Renal cortex interstitium (tissue), 11 donors: ENCODE results near the gene GPANK1. TPM values are rescaled to one million over a fixed set of nuclear protein-coding genes. Genes with fewer than 3 reads are reported as not detected.

Experiments
- DNase-seq, 11 donors: peaks; one replicate each; pipeline ENCODE4 v3.0.0-alpha.2; 2013; ENCODE audit warnings: low read depth in 9 of 11, low spot score in 4 of 11; ENCODE audit errors: extremely low read depth in 1 of 11
- polyA plus RNA-seq, 3 donors: library from polyadenylated mRNA; unstranded; fragments of 120-200 nt; gene quantifications; one replicate each; pipeline ENCODE4 v1.2.1, GENCODE V29; 2013; ENCODE audit not compliant: insufficient read length in 3 of 3

Gene GPANK1
- polyA plus RNA-seq, 3 donors = 28.1 to 33.1 (median 29.9) TPM

GRCh38 chr6:31697555-31697954 lies 32.8 kb upstream of the GPANK1 start:
- no peak for DNase-seq

- DNase-seq = no peak
These were observed 28.7 kb upstream of the GPANK1 start for GRCh38 chr6:31693535-31693934.

DNA sequence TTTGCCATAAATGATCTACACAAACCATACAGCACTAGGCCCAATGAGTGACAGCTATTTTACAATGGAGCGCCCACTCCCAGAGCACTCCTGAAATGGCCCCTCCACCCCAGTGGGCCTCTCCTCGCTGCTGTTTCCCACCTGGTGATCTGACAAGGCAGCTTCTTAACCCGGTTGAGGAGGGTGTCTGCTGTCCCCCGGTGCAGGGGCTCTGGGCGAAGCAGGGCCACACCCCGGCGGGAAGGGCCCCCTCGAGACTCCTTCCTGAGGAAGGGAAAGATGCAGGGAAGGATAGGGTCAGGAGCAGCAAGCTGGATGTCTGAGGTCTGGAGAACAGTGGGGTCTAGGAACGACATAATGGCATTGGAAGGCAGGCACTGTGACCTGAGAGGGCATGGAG lies 28.1 kb upstream of the GPANK1 start:
- no peak for DNase-seq

DNA sequence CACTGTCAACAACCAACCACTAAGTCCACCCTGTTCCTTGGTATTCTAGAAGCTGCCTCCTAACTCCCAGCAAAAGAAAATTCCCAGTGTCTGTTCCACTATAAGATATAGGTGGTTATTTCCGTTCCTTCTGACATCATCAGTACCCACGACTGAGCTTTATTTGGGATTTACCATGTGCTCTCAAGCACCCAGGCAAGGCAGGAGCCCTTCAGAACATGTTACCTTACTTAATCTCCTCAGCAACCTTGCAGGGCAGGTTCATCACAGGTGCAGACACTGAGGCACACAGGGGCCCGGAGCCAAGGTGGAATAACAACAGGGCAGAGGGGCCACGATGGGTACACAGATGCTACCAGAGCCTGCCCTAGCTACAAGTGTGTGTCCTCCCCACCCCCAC lies 27.6 kb upstream of the GPANK1 start:
- no peak for DNase-seq

DNA sequence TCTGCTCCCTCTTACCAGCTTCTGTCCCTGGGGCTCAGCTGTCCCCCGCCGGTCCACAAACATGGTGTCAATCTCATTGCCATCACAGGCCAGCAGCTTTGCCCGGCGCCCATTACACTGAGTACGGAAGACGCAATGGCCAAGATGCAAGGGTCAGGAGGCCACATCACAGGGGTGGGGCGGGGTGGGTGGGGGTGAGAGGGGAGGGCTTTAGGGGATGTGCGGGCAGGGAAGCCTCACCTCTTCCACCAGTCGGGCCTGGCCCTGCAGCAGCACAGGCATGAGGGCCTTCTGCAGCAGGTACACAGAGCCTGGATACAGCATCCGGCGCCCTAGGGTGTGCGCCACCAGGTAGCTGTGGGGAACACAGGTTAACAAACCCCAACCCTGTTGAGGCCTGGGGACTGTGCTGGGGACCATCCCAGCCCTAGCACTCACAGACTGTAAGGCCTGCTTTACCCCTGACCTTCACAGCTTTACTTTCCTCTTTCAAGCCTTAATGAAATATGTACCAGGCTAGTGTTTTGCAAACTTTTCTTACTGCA lies 26.8 kb upstream of the GPANK1 start:
- DNase-seq = no peak

DNA sequence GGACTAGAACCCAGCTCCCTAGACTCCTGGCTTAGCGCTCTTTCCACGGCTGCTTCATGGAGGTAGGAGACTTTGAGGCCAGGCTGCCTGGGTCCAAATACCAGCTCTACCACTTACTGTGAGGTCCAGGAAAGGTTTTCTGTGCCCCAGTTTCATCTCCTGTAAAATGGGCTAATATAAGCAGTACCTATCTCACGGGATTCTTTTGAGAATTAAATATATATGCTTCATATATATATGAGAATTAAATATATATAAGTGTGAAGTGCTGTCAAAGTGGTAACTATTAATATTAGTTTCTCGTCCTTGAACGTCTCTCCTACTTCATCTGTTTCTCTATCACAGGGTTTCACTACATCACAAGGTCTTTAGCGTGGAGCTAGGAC lies 26.3 kb upstream of the GPANK1 start:
- no peak for DNase-seq

DNA sequence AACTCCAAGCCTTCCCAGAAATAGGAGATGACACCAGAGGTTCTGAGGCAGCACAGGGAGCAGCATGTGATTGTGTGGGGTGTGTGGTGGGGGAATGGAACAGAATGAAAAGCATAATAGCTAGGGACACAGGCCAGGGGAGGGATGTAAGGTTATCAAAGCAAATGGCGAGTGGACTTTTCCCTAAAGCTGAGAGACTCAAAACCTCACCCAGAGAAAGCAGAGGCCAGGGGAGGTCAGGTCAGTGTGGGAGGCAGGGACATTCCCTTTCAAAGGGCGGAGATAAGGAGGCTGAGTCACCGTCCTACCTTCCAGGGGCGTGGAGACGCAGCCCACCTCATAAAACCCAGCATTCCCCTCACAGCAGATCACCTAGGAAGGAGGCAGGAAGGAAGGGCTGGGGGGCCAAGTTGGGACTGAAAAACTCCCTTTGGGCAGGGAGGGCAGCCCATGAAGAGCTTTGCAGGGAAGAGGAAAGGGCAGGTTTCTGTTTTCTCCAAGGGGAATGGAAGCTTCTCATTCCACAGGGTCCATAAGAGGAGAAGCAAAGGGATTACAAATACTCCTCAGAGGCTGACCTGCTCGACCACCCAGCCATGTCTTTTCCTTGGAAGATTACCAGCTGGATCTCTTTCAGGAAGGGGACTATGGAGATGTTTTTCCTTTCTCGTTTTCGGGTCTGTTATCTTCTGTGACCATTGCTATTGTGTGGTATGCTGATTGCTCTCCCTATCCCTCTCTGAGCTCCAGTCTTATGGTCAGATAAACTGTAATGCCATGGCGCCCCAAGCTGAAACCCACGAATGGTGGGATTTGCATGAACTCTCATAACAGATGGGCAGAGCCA lies 25.7 kb upstream of the GPANK1 start:
- no peak for DNase-seq

GRCh38 chr6:31689249-31690110 lies 24.7 kb upstream of the GPANK1 start:
- no peak for DNase-seq

- no peak for DNase-seq
These were observed 23.3 kb upstream of the GPANK1 start for GRCh38 chr6:31687860-31688693.

GRCh38 chr6:31687321-31687720 lies 22.5 kb upstream of the GPANK1 start:
- no peak for DNase-seq

DNA sequence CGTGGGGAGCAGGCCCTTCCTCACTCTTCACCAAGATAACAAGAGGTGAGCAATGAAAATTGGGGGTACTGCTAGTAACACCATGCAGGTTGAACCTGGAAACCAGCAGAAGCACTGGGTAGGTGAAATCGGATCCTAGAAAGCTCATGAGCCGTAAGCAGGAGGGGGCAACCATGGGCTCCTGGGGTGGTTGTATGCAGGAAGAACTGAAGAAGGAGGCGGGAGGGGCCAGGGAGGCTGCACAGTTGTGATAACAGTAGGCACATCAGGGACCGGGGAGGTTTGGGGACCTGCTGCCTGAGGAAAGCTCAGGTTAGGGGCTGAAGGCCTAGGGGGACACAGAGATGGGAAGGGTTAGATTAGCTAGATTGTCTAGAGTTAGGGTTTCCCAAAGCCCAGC lies 21.7 kb upstream of the GPANK1 start:
- DNase-seq = no peak

DNA sequence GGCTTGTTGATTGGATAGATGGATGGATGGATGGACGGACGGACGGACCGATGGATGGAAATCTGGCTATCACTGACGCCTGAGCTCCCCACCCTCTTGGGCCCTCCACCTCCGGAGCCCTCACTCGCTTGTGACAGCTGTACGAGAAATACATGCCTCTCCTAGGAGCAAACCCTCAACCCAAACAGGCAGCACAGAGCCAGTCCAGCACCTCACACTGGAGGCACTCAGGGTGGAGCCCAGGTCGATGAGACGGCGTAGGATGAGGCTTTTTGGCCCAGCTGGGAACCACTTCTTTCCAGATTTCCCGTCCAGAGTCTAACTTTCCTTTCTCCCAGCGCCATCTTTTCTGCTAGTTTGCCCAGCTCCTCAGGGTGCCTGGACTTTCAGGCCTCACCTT lies 18.8 kb upstream of the GPANK1 start:
- DNase-seq = no peak

DNA sequence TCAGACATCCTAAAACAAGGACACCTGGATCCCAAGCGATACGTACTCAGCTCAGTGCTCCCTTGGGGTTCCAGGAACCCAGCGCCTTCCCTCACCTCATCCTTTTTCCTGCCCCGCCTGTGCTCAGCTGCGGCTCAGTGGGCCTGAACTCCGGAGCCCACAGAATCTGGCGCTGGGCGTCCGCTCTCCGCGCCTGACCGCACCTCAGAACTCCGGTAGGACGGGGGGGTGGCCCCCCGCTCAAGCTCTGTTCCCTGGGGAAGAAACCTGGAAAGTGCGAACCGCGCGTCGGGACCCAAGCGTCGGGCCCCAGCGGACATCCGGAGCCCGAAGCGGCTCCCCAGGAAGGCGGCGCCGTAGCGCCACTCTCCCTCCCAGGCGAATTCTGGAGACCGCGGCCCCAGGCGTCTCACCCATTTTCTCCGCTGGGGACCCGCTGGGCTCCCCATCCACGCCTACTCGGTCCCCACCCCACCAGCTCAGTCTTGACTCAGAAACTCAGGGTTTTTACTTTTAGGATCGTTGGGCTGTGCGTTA lies 16.4 kb upstream of the GPANK1 start:
- peak in 2 of 11 donors; percentile 49 for DNase-seq

DNA sequence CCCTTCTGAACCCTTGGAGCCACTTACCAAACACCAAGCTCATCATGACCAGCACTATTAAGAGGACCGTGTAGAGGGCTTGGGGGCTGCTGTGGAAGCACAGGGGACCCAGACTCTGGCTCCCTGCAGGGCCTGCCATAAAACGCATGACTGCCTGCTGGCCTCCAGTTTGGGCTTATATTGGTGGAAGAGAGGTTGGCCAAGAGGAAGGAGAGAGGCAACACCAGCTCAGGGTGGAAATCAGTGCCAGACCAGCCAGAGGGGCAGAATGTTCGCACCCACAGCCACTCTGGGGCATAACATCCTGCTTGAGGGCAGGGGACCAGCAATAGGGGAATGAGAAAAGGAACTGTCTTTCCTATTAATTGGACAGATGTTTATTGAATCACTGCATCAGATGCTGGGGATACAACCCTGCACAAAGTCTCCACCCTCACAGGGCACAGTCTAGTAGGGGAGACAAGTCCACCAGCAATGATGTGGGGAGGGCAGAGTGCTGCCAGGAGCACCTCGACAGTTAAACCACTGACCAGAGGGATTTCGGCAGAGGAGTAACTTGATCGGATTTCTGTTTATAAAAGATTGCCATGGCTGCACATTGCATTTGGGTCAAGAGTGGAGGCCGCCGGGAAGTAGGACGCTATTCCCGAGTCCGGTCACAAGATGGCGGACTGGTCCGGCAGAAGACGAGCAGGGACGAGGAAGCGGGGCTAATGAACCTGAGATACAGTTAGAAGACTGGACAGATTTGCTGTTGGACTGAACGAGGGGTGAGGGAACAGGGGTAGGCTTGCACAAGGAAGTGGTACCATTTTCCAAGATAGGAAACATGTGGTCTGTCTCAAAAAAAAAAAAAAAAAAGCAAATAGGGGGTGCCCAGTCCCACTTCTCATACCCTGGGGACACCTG lies 15.7 kb upstream of the GPANK1 start, which contains the start of gene LY6G5C:
TSS of gene LY6G5C (minus strand) at position 842 of the 909 bp plus-strand sequence. CDS start at position 148, 694 bp downstream.
- peak in 9 of 11 donors; percentile 69 to 88 (median 79) for DNase-seq

- no peak for DNase-seq
These were observed 13.2 kb upstream of the GPANK1 start for GRCh38 chr6:31677955-31678354.

- DNase-seq = no peak
These were observed 12.1 kb upstream of the GPANK1 start for GRCh38 chr6:31676904-31677303.

DNA sequence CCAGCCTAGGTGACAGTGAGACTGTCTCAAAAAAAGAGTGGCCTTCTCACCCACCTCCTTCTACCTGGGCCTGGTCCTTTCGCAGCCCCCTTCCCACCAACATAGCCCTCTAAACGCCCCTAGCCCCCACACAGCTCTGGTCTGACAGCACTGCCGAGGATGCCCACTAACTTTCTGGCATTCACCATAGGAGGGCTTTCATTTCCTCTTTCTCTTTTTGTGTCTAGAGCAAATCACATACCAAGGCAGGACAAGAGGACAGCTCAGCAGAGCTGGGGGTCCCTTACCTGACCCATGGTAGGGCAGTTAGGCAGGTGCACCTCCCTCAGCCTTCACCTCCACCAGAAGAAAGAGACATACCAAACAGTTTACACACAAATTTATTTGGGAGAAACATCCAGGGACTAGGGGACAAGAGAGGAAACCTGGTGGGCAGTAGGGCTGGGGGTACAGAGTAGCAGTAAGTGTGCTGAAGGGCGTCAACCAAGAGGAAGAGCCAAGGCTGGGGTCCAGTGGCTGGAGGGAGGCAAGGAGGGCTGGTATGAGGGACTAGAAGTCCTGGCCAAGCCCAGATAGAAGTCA lies 11.6 kb upstream of the GPANK1 start:
- DNase-seq = no peak
